Fibroblast of villous mesenchyme (primary cell): ENCODE results near the gene PUS7L. TPM values are rescaled to one million over a fixed set of nuclear protein-coding genes. Genes with fewer than 3 reads are reported as not detected.

Source experiments
- total RNA-seq: library from RNA; depleted of rRNA; stranded (reverse); fragments of >200 nt; gene quantifications from 2 replicates; pipeline ENCODE4 v1.2.3, GENCODE V29; 2012

Gene PUS7L
- total RNA-seq, 1 donor: 30.2 TPM

Other genes with a start within 250 kb of the PUS7L start
- gene ADAMTS20, start 206.6 kb downstream of the PUS7L start, total RNA-seq: under 0.01 TPM in 2 replicates
- 16.1 and 20.3 TPM in 2 replicates for gene IRAK4, start 161 bp upstream of the PUS7L start, total RNA-seq
- gene TWF1, start 47.5 kb upstream of the PUS7L start, total RNA-seq: 159 and 224 TPM in 2 replicates
- gene TMEM117, start 77.3 kb upstream of the PUS7L start, total RNA-seq: 10.8 and 13.5 TPM in 2 replicates